DND-41 (cell line): ENCODE measurements around the gene ECHDC3.

Source experiments
- ATAC-seq: fragments of 200-7000 bp; cut with Tn5 transposase; 3 replicates; pipeline ENCODE4 v1.9.1; 2021; ENCODE audit warnings: low read depth; ENCODE audit not compliant: insufficient read depth
- DNase-seq: peaks from one replicate; pipeline ENCODE4 v3.0.0-alpha.2; 2020
- H2AFZ ChIP-seq: 2 replicates; pipeline ENCODE4 v1.6.0; 2012; ENCODE audit warnings: low read depth, low read length
- H3K27ac ChIP-seq: 2 replicates; pipeline ENCODE4 v1.5.1; 2012; ENCODE audit warnings: low read length, inconsistent platforms
- H3K27me3 ChIP-seq: fragments of 200-600 bp; sonication (generic); 2 replicates; pipeline ENCODE4 v1.6.0; 2012; ENCODE audit warnings: low read length, mild to moderate bottlenecking, inconsistent platforms; ENCODE audit not compliant: insufficient read depth, poor library complexity
- H3K36me3 ChIP-seq: 2 replicates; pipeline ENCODE4 v1.5.1; 2012; ENCODE audit warnings: low read length, inconsistent platforms; ENCODE audit not compliant: insufficient read depth
- H3K4me1 ChIP-seq: 2 replicates; pipeline ENCODE4 v1.5.1; 2012; ENCODE audit warnings: mild to moderate bottlenecking, low read length; ENCODE audit not compliant: insufficient read depth
- H3K4me2 ChIP-seq: 2 replicates; pipeline ENCODE4 v1.6.0; 2012; ENCODE audit warnings: mild to moderate bottlenecking, moderate library complexity, low read length, inconsistent platforms; ENCODE audit not compliant: insufficient read depth
- H3K4me3 ChIP-seq, 2 experiments: fragments of 200-600 bp in 1 of 2; shearing (Covaris generic) in 1 of 2; 2 replicates each; pipeline ENCODE4 v1.5.1; 2012 to 2016; ENCODE audit warnings: inconsistent platforms in 2 of 2, low read length in 2 of 2, mild to moderate bottlenecking in 2 of 2, low read depth in 1 of 2, moderate library complexity in 1 of 2
- H3K79me2 ChIP-seq: 2 replicates; pipeline ENCODE4 v1.6.0; 2012; ENCODE audit warnings: low read length, inconsistent platforms; ENCODE audit not compliant: insufficient read depth
- H3K9ac ChIP-seq: 2 replicates; pipeline ENCODE4 v1.6.0; 2012; ENCODE audit warnings: low read depth, mild to moderate bottlenecking, inconsistent platforms, low read length, moderate library complexity
- H3K9me3 ChIP-seq: 2 replicates; pipeline ENCODE4 v1.5.1; 2012; ENCODE audit warnings: low read length, moderate library complexity, mild to moderate bottlenecking, inconsistent platforms; ENCODE audit not compliant: insufficient read depth, severe bottlenecking
- H4K20me1 ChIP-seq: 2 replicates; pipeline ENCODE4 v1.6.0; 2012; ENCODE audit warnings: low read length; ENCODE audit not compliant: insufficient read depth
- EZH2 ChIP-seq: IDR thresholded peaks from 3 replicates; pipeline ENCODE4 v1.6.1; 2012; ENCODE audit warnings: borderline replicate concordance, low read depth, mild to moderate bottlenecking, moderate library complexity, low read length, inconsistent platforms; ENCODE audit not compliant: severe bottlenecking
- TF ChIP-seq, protein P1 (sequence below): IDR thresholded peaks from 2 replicates; pipeline ENCODE4 v1.5.1; 2012; ENCODE audit warnings: borderline replicate concordance, low read length, moderate library complexity, mild to moderate bottlenecking; ENCODE audit not compliant: poor library complexity, severe bottlenecking; ENCODE audit errors: extremely low read depth

ECHDC3 gene

DNA sequence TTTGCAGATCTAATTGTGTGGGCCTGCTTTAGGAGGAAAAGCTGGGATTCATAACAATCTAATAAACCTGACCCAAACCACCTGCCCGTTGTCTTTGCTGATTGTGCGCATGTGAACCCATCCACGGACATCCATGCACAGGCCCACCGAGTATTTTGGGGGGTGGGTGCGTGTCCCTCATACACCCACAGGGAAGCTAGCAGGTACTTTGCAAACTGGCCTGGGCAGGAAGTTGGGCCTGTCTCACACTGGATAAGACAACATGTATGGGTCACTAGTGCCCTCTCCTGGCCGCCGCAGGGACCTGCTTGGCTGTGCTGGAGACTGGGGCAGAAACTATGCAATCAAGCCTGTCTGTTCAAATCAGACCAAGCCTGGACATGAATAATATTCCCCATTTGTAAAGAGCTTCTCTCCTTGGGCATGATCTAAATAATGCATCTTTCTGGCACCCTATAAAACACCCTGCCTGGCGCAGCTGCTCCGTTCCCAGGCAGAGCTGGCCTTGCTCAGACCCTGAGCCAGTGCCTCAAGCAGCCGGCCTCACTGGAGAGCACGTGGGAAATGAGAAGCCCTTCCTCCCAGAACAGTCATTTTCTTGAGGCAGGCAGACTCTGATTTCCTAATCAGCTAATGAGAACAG is 15.8 kb downstream of the ECHDC3 start:
- ATAC-seq (peak; percentile 100), DNase-seq (peak; percentile 89)
- Histone ChIP-seq H3K9ac (no peak overlapping the region), H3K9me3 (no peaks in the 10 kb centered on the region), H3K4me2 (no peak overlapping the region), H3K4me3 (no peak overlapping the region), H3K79me2 (no peaks in the 10 kb centered on the region), H3K27me3 (no peaks in the 10 kb centered on the region), H2AFZ (peak overlapping the region; percentile 84), H3K4me1 (peaks cover 6% of the 10 kb centered on the region), H4K20me1 (no peaks in the 10 kb centered on the region), H3K27ac (peak overlapping the region; percentile 70), H3K36me3 (no peaks in the 10 kb centered on the region)
- TF ChIP-seq EZH2 = no peak
- TF ChIP-seq, protein P1, sequence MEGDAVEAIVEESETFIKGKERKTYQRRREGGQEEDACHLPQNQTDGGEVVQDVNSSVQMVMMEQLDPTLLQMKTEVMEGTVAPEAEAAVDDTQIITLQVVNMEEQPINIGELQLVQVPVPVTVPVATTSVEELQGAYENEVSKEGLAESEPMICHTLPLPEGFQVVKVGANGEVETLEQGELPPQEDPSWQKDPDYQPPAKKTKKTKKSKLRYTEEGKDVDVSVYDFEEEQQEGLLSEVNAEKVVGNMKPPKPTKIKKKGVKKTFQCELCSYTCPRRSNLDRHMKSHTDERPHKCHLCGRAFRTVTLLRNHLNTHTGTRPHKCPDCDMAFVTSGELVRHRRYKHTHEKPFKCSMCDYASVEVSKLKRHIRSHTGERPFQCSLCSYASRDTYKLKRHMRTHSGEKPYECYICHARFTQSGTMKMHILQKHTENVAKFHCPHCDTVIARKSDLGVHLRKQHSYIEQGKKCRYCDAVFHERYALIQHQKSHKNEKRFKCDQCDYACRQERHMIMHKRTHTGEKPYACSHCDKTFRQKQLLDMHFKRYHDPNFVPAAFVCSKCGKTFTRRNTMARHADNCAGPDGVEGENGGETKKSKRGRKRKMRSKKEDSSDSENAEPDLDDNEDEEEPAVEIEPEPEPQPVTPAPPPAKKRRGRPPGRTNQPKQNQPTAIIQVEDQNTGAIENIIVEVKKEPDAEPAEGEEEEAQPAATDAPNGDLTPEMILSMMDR = peak; percentile 99

DNA sequence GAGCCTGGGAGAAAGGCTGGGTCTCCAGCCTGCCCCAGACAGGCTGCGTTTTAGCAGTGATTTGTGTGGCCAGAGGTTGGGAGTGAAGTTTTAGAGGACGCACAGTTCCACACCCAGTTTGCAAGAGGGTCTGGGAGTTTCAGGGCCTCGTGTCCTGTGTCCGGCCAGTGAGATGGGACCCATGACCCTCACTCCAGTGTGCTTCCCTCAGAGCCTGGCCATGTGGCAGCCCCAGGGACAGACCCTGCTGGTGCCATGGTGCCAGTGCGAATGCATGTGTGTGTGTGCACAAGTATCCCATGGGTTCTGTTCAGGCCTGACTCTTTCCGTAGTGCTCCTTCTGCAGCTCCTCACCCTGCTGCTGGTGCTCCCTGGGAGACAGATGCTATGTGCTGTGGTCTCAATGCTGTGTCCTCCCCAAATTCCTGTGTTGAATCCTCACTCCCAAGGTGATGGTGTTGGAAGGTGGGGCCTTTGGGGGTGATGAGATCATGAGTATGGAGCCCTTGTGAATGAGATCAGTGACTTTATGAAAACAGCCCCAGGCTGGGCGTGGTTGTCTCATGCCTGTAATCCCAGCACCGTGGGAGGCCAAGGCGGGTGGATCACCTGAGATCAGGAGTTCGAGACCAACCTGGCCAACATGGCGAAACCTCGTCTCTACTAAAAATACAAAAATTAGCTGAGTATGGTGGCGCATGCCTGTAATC is 16.5 kb downstream of the ECHDC3 start:
- H3K4me2 ChIP-seq = no peak overlapping the region

DNA sequence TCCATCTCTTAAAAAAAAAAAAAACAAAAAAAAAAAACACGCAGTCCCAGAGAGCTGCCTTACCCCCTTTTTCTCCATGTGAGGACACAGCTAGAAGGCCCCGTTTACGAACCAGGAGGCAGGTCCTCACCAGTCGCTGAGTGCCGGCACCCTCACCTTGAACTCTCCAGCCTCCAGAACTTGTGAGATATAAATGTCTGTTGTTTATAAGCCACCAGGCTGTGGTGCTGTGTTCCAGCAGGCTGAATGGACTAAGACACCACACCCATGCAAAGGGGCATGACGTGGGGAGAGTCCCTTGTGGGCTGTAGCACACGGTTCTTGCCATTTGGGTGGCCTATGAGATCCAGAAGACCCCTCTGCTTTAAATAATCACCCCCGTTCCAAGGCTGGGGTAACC is 17.2 kb downstream of the ECHDC3 start:
- H3K27ac ChIP-seq = no peak overlapping the region
- no peaks in the 10 kb centered on the region for H3K9me3 ChIP-seq
- ATAC-seq (no peak), DNase-seq (no peak)
- H4K20me1 ChIP-seq = no peaks in the 10 kb centered on the region
- H3K4me2 ChIP-seq = no peak overlapping the region
- H3K79me2 ChIP-seq = no peaks in the 10 kb centered on the region
- H3K9ac ChIP-seq = no peak overlapping the region
- H2AFZ ChIP-seq = no peak overlapping the region
- H3K27me3 ChIP-seq = no peaks in the 10 kb centered on the region
- H3K4me3 ChIP-seq = no peak overlapping the region
- no peaks in the 10 kb centered on the region for H3K36me3 ChIP-seq
- TF ChIP-seq, protein P1 = no peak
- TF ChIP-seq EZH2 = no peak
- H3K4me1 ChIP-seq = peaks cover 6% of the 10 kb centered on the region

More for the DNA sequence above, 16.5 kb downstream of the ECHDC3 start:
- Histone ChIP-seq H3K36me3 (no peaks in the 10 kb centered on the region), H3K4me3 (no peak overlapping the region), H3K79me2 (no peaks in the 10 kb centered on the region), H3K27me3 (no peaks in the 10 kb centered on the region), H2AFZ (no peak overlapping the region), H3K4me1 (peaks cover 6% of the 10 kb centered on the region), H3K9ac (no peak overlapping the region), H3K27ac (no peak overlapping the region), H4K20me1 (no peaks in the 10 kb centered on the region), H3K9me3 (no peaks in the 10 kb centered on the region)
- ATAC-seq (no peak), DNase-seq (no peak)
- TF ChIP-seq, protein P1 = no peak
- TF ChIP-seq EZH2 = no peak
